MM.1S (cell line): ENCODE measurements around the gene PLXNA4.

Source experiments
- CTCF ChIP-seq: fragments of 300-600 bp; sonication (generic); IDR thresholded peaks from 2 replicates; pipeline ENCODE4 v1.5.1; 2016; ENCODE audit warnings: antibody characterized with exemption, low read length, mixed read lengths
- EZH2phosphoT487 ChIP-seq: fragments of 300-600 bp; sonication (generic); IDR thresholded peaks from 2 replicates; pipeline ENCODE4 v1.6.1; 2018; ENCODE audit warnings: antibody characterized with exemption, low read length

GRCh38 chr7:132562690-132563089, 13.6 kb downstream of the PLXNA4 start:
- TF ChIP-seq CTCF (no peak), EZH2phosphoT487 (no peak)
